Stimulated activated CD4-positive, alpha-beta T cell treated with anti-CD3 and anti-CD28 coated beads, Interleukin-12 subunit alpha, Interleukin-12 subunit beta, amount 100 ng/mL, for 48 hours (primary cell): ENCODE results near the gene HYAL4.

ENCODE experiments used
- DNase-seq, 3 donors: peaks; one replicate each; pipeline ENCODE4 v3.0.0-alpha.2; 2020; ENCODE audit warnings: low read depth in 2 of 3, low spot score in 1 of 3

Gene HYAL4

GRCh38 chr7:123901101-123901500 is 56.1 kb downstream of the HYAL4 start:
- DNase-seq: no peak

DNA sequence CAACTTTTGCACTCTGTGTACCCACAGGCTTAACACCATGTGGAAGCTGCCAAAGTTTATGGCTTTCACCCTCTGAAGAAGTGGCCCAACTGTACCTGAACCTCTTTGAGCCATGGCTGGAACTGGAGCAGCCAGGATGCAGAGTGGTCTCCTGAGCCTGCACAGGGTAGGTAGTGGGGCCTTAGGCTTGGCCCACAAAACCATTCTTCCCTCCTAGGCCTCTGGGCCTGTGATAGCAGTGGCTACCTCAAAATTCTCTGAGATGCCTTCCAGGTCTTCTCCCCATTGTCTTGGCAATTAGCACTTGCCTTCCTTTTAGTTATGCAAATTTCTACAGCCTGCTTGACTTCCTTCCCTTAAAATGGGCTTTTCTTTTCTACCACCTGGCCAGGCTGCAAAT is 60.7 kb downstream of the HYAL4 start:
- DNase-seq: no peak

- DNase-seq: no peak
These were observed 71.3 kb downstream of the HYAL4 start for GRCh38 chr7:123916240-123916724.

GRCh38 chr7:123917878-123918277 is 72.9 kb downstream of the HYAL4 start:
- DNase-seq: no peak

GRCh38 chr7:123918309-123918708 is 73.3 kb downstream of the HYAL4 start:
- DNase-seq: no peak

DNA sequence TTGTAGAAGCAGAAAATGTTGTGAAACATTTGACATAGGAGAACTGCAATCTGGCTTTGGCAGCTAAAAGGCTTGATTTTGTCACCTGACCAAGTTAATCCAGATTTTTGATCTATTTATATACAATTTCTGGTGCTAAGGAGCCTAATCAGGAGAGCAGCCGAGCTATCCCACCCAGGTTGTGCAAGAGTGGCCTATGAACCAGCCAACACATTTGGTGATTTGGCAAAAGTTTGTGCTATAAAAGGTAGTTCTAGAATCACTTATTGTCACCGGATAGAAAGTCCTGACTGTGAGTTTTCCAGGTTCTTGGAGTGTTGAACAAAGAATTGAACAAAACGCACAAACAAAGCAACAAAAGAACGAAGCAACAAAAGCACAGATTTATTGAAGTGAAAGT is 78.6 kb downstream of the HYAL4 start:
- no peak for DNase-seq

DNA sequence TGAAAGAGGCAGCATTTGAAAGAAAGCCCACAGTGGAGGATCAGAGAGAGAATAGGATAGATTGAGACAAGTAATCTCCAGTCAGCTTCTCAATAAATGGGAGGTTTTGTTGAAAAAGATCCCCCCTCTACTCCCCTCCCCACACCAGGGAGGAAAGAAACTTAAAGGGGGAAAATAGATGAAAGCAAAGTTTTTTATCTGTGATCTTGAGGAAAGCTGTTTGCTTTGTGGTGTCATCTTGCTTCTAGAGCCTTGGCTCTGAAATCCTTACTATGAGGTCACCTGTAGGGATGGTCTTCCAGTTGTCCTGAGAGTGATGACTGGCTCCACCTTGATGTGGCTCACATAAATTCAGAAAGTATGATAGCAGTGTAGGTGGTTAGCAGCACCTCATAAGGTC is 80.0 kb downstream of the HYAL4 start, which contains the start of gene SPAM1:
SPAM1 (plus strand) TSS at position 301 of the 400 bp plus-strand sequence. CDS start 28,330 bp downstream, outside the sequence.
- no peak for DNase-seq
